Measurements from ENCODE around the gene RASL11A.
"Not testable (repeated sequence)": the region's sequence is repeated elsewhere in the genome, so short reads cannot be mapped to it uniquely, and the experiment has no call there.

RASL11A gene

GRCh38 chr13:27302643-27303262 lies 32.1 kb downstream of the RASL11A start:
- no peak for DNase-seq

- no peak for DNase-seq
Observed at GRCh38 chr13:27304099-27304498, 33.5 kb downstream of the RASL11A start.

- no peak for DNase-seq
Observed at GRCh38 chr13:27304611-27305010, 34.0 kb downstream of the RASL11A start.

- no peak for DNase-seq
Observed at GRCh38 chr13:27306364-27306763, 35.7 kb downstream of the RASL11A start.

- no peak for DNase-seq
Observed at GRCh38 chr13:27308941-27309340, 38.3 kb downstream of the RASL11A start.

- no peak for DNase-seq
Observed at GRCh38 chr13:27309401-27309958, 38.9 kb downstream of the RASL11A start.

GRCh38 chr13:27309967-27310598 lies 39.5 kb downstream of the RASL11A start:
- no peak for DNase-seq

GRCh38 chr13:27310946-27311345 lies 40.3 kb downstream of the RASL11A start:
- DNase-seq = no peak

GRCh38 chr13:27311518-27312210 lies 41.0 kb downstream of the RASL11A start:
- no peak for DNase-seq

GRCh38 chr13:27313770-27314169 lies 43.1 kb downstream of the RASL11A start:
- no peak for DNase-seq

- DNase-seq = no peak
Observed at GRCh38 chr13:27319404-27319803, 48.8 kb downstream of the RASL11A start.

GRCh38 chr13:27321468-27322431 lies 51.1 kb downstream of the RASL11A start:
- DNase-seq = no peak

- not testable (repeated sequence) for DNase-seq
Observed at GRCh38 chr13:27322443-27322842, 51.8 kb downstream of the RASL11A start.
